CD4-positive, alpha-beta T cell treated with Interleukin-15 for 4 hours (primary cell): ENCODE results near the gene B4GALT5.

Experiments
- DNase-seq: peaks from one replicate; pipeline ENCODE4 v3.0.0-alpha.2; 2020; ENCODE audit warnings: low spot score

B4GALT5 gene

DNA sequence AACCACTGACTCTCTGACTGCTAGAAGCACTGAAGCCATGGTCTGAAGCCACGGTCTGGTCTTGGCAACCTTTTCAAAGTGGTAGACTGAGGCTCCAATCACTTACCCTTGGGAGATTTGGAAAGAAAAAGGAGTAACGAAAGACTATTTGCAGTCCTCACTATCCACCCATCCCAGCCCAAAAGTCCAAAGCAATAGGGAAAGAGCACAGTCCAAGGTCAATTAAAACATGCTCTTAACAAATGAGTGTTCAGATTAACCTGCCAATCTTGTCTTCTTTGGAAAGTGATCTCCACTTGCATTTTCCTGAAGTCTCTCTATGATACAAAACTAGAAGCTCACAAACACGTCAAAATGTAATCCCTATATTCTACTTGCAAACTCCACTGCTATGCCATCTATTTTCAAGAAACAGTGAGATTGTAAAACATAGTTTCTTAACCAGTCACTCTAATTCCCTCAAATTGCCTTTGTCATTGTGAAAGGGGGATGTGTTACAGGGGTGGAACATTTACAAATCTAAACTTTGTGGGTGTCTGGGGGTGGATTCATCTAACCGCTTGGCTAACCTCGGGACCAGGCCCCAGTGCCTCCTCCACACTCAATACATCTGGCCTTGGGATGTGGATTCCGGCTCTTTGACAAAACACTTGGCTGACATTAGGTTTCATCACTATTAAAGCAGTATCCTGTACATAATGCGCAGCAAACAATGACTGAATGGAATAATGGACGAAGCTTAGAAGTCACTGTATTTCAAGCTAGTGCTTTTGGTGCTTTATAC, 56.4 kb downstream of the B4GALT5 start:
- no peak for DNase-seq

DNA sequence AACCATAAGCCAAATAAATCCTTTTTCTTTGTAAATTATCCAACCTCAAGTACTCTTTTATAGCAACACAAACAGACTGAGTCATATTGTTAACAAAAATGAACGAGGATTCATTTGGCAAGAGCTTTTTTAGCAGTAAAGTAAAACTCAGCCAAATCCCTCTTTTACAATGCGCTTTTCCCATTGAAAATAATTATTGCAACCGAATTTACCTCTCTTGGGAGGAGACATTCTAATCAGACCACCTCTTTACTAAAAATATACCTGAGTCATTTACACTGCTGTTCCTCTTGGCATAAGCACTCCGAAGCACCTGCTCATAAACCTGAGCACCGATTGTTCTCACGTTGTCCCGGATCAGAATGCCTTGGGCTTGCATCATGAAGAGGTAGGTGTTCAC, 57.4 kb downstream of the B4GALT5 start:
- DNase-seq: no peak

DNA sequence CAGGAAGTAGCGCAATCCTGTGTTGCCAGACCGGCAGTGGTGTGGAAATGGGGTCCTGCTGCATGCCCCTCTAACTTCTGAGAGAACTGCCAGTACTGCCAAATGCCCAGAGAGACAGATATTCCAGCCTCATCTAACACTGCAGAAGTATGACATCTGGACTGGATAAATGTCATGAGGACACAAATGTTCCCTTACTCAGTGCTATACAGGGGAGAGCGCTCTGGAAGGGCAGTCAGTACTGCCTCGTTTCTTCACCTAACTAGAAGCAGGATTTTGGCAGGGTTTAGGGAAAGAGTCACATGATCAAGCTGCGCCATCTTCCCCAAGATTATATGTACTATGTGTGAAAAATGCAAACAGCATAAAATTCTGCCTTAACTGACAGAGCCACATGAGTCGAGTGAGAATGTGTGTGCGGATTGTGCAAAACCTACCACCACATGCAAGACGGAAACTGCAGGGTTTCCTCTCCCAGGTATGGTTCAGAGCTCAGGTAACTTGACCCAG, 59.7 kb downstream of the B4GALT5 start:
- DNase-seq: no peak

DNA sequence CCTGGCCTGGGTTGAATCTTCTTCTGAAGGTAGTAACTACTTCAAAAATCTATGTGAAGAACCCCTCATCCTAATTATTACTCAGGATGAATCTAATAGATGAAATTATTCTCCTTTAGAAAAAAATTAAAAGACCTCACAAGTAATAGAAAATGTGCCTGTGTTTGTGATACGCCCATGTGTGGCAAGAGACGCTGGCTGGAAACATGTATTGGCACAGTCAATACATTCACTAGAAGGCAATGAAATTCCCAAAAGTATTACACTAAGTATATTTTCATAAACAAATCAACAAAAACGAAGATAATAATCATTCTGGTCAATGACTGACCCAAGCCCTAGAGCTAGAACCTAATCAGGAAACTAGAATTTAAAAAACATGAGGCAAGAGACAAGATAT, 64.0 kb downstream of the B4GALT5 start:
- DNase-seq: no peak

DNA sequence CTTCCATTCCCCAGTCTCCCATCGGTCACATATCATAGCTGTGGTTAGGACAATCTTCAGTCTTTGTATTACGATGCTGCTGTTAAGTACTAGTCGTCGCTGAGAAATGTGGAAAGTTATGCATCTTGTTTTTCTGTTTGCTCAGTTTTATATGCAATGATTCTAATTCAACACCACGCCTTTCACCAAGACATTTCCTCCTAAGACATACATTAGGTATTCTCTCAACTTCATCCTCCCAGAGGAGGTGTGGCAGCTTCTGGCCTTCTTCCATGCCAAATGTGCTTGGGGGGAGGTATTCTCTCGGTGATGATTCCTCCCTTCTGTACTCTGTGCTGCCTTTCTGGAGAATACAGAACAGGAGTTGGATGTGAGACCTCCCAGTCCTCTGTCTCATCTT, 66.1 kb downstream of the B4GALT5 start:
- DNase-seq: no peak

DNA sequence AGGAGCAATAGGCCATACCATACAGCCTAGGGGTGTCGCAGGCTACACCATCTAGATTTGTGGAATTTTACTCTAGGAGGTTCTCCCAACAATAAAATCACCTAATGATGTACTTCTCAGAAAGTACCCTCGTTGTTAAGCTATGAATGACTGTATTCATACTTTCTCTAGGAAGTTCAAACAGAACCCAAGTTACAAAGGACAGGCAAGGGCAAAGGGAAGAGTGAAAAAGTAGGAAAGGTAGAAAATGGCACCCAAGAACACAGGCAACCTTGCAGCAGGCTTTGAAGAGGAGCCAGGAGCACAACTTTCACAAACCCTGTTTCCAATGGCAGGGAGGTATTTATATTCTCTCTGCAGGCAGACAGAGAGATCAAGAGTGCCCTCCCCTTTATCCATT, 67.2 kb downstream of the B4GALT5 start:
- no peak for DNase-seq

DNA sequence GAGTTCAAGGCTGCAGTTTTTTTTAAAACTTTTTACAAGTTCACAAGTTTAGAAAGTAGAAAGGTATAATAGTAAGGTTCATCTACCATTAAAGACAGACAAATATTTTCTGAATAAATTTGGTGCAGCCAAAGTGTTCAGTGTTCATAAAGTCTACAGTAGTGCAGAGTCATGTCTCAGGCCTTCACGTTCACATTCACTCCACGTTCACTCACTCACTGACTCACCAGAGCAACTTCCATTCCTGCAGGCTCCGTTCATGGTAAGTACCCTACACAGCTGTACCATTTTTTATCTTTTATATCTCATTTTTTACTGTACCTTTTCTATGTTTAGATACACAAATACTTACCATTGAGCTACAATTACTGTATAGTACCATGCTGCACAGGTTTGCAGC, 67.6 kb downstream of the B4GALT5 start:
- no peak for DNase-seq

DNA sequence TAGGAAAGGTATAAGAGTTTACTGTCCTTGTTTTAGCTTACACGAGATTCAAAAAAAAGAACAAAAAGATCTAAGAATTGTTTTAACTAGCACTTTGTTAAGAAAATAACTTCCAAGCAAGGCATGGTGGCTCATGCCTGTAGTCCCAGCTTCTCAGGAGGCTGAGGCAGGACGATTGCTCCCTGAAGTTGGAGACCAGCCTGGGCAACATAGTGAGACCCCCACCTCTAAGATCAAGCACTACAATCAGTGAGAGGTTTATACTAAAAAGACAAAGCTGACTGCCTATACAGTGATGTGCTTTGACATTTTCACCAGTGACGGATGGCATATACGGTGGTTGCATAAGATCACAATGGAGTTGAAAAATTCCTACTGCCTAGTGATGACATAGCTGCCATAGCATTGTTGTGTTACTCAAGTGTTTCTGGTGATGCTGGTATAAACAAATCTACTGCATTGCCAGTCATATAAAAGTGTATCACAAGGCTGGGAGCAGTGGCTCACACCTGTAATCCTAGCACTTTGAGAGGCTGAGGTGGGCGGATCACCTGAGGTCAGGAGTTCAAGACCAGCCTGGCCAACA, 68.6 kb downstream of the B4GALT5 start:
- no peak for DNase-seq

DNA sequence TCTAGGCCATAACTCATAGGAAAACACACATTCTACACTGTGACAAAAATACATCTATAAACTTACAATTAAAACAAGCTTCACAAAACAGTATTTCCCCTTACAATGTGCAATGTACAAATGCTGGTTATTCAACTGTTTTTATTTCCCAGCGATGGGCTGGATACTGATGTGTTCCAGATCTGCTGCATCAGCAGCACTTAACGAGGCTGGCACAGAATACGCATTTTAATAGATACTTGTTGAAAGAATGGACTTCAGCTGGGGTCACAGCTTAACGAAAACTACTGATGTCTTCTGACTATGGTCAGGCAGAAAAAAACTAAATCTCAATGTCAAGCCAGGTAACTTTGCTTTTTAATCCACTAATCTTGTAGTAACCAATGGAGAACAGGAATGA, 70.9 kb downstream of the B4GALT5 start:
- no peak for DNase-seq

DNA sequence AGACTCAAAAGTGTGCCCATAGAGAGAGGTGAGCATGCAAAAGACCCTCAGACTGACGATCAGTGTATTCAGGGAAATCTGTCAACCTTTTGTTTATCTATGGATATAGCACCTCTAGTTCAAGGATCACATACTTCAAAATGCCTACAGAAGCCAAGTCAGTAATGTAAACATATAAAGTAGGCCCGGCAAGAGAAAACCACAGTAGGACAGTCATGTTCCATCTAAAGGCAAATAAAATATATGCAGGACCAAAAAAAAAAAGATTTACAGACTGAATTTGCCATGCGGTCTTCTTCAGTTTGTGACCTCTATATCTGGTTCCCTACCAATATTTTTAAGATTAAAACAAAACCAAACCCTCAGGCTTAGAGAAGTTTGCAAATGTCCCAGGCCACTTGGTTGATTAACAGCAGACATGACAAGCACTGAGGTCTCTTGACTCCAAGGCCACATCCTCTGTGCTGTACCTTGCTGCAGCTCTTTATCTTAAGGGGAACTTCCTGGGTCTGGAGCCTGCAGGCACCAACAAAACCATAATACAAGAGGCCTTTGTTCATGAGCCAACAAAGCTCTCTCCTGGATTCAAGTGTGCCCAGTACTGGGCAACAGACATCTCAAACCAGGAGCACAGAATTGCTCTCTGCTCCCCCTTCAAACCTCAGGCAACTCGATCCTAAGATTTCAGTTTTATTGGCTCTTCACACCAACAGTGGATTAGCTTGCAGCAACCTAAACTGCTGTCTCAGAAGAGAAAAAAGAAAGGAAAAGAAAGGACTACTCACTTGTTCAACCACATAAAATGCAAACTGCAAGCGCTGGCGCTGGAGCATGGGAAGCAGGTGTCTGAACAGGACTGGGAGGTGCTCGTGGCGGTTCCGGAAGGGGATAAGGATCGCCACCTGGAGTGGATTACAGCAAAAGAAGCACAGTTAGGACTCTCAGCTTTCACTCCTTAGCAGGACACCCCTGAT, 71.7 kb downstream of the B4GALT5 start:
- no peak for DNase-seq

DNA sequence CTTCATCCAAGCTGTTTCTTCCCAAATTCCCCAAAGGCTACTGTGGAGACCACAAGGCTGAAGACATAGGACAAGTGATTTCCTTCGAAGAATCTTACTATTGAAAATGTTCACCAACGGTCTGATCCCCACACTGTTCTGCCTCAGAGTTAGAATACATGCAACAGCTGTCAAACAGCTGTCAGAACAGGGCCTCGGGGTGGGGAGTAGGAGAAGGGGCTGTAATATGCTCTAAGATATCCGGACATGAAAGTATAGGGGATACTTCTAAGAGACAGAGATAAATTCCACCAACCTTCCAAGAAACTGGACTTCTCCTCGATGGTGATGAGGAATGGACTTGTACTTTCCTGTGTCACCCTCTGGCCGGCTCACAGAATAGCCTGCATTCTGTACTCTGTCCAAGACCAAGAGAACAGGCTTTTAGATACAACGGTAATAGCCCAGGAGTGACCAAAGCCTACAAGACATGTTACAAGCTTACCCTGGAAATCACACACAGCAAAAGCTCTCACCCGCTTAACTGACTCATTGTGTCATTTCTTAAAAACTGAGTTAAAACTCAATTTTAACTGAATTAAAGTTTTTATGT, 76.5 kb downstream of the B4GALT5 start:
- no peak for DNase-seq

DNA sequence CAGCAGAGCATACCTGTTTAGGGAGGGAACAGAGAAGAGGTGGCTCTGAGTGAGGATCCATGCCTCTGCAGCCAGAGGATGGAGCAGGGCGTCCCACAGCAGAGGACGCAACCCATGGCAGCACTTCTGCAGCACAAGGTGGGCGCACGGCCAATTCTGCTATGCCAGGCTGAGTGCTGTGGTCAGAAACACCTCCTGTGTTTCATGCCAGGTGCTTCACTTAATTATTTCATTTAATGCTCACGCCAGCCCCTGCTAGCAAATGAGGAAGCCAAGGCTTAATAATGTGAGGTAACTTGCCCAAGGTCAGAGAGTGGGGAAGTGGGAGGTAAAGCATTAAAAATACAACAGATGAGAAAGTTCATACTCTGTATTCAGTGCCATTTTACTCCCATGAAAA, 77.2 kb downstream of the B4GALT5 start:
- no peak for DNase-seq

DNA sequence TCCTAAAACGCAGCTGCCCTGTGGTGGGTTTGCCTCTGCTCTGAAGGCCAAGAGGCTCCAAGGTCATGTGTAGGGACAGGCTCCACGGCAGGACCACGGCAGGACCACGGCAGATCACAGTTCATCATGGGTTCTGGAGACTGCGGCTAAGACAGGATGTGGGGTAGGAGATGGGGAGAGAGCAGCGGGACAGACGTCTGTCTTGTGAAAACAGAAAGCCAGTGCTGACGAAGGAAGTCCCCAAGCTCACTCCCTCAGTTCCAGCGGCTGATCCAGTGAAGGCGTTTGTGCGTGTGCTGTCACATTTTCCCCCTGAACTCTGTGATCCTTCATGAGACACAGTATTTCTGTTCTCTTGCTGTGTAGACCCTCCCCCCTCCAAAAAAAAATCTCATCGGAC, 77.8 kb downstream of the B4GALT5 start:
- no peak for DNase-seq

DNA sequence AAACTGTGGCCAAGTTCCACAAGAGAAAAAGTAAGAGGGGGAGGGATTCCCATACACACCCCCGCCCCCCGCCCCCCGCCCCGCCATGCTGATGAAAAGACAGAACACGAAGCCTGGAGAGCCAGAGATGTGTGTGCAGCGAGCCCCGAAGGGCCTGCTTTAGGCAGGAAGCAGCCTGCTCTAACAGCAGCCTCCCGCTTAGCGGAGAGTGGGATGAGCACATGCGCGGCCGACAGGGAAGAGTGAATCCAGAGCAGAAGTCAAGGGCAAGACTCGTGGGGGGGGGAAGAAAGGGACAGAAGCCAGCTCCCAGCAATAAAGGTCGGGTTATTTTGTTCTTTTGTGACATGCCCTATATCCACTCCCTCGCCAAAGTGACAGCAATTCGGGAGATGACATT, 78.5 kb downstream of the B4GALT5 start:
- DNase-seq: no peak

DNA sequence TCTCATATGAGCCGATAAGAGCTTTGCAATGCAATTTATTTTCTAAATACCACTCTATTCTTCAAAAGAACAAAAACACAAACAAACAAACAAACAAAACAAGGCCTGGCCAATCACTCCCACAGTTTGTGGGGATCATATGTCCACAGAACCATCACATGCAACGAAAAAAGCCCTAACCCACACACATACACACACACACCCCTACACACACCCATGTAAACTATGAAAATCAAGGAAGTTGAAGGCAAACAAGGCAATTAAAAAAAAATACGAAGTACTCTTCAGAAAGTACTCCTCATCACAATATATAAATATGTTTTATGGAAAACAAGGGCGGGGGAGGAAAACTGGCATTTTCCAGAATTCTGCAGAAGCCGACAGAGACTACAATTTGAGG, 79.6 kb downstream of the B4GALT5 start:
- DNase-seq: no peak

DNA sequence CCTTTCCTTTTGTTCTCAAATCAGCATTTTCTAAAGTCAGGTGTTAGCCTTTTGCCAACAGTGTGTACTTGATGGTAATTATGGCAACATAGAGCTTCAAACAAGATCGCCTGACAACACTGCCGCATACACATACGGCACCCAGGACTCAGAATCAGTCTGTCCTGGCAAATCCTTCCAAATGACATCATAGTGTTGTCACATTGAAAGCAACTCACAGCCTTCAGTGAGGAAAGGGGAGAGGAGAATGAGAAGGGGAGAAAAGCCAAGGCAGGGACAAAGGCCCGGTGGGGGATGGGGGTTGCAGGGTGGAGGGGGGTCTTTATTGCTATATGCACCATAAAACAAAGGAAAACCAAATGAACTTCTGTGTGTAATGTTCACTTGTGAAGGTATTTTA, 80.0 kb downstream of the B4GALT5 start:
- DNase-seq: no peak

DNA sequence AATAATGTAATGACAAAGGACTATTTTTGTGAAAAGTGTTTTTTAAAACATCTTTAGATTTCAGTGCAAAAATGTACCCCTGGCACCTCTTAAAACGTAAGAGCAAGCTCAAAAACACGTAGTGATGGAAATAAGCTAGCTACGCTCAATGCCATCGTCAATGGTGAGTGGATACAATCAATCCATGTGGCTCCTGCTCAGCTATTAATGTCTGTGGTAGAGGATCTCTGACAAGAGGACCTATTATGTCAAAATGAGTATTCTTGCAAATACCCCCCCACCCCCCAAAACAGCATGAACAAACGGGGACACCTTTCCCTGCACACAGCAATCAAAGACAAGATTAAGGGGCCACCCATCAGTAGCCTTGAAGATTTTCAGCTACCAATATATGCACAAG, 80.7 kb downstream of the B4GALT5 start:
- DNase-seq: no peak

DNA sequence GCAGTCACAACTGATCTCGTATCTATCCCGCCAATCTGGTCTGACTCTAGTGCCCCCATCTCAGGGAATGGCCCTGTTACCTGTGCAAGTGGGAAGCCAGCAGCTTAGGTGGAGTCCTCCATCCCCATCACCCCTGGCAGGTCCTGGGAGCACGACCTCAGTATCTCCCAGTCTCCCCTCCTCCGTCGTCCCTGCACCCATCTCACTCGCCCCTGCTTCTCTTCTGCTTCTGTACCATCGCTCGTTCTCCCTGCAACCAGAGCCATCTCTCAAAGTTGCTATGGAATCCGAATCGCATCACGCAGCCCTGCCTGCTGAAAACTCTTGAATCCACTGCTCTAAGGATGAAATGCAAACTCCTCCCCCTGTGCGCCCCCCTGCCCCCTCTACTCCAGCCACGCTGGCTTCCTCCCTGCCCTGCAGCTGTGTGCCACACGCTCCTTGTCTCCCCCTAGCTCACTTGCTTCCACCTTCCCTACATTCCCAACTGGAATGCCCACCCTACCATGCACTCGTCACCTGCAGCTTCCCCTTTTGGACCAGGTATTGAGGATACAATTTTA, 81.7 kb downstream of the B4GALT5 start:
- DNase-seq: no peak

DNA sequence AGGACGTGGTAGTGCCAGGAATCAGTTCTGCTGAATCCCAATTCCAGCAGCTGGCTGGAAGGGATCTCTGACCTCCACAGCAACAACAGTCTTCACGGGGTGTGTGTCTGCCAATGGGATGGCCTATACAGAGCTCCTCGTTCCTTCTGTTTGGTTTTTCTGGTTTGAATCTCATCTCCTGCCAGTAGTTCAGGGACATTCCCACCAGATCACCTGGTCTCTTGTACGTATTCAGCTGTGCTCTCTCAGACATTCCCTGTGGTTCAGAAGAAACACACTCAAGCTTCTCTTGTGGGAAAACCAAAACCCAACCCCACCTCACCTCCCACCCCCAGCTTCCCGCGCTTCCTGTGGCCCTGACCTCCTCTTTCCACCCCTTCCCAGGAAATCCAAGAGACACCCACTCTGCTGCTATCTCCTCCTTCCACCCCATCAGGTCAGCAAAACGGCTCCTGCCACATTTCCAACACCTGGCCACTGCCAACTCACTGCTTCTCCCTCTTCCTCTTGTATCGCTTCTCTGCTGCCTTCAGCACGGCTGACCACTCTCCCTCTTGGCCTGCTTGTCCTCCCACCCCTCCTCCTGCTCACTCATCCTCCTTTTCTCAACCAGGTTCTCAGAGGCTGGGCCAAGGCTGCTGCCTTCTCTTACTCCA, 82.5 kb downstream of the B4GALT5 start:
- DNase-seq: no peak

DNA sequence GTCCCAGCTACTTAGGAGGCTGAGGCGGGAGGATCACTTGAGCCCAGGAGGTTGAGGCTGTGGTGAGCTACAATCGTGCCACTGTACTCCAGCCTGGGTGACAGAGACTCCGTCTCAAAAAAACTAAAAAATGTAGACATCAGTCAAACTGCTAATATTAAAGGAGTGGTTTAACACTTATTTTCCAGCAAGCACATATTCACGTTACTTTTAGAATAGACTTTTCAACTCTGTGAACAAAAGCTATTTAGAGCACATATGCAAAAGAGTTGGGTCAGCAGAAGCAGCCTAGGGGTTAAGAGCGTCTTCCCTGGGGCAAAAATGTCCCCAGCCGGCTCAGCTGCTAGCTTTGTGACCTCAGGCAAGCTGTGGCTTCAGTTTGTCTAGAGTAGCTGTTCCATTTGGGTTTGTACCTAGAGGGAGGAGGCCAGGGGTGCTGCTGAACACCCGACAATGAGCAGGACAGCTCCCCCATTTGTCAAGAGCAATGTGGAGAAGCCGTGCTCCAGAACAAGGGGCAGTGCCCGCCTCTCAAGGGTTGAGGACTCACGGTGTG, 83.2 kb downstream of the B4GALT5 start:
- DNase-seq: no peak

DNA sequence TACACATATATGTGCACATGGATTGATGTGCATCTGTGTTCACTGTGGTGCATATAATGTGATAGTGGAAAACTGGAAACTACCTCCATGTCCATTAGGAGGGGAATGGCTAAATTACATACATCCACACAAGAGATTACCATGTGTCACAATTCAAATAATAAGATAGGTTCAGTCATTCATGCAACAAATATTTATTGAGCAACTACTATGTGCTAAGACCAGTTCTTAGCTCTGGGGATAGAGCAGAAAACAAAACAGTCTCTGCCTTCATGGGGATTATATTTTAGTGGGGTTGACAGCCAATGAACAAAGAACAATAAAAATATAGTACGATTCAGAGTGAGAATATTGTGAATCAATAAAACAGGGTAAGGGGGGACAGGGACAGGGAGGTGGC, 84.1 kb downstream of the B4GALT5 start:
- no peak for DNase-seq
